Measurements from ENCODE around the gene PSMF1.

GRCh38 chr20:1123666-1124065 lies 5.3 kb downstream of the PSMF1 start:
- TF ChIP-seq REST (IDR thresholded peaks at IDR 0.05; ENCODE audit: insufficient read depth in 1 of 2, low read depth in 2 of 2, low read length in 2 of 2) (no peak), POLR2AphosphoS5 (IDR thresholded peaks at IDR 0.05; ENCODE audit: low read depth, low read length) (no peak), TAF1 (IDR thresholded peaks at IDR 0.05; ENCODE audit: borderline replicate concordance, insufficient read depth, low read length) (no peak)

Data from PFSK-1 (cell line).